ENCODE measurements around the gene CHD9NB. TPM values are rescaled to one million over a fixed set of nuclear protein-coding genes. Genes with fewer than 3 reads are reported as not detected.

The CHD9NB gene
- polyA plus RNA-seq, 2 of the 4 experiments (the other 2 are of a cell fraction), result 2.0 to 2.8 TPM

DNA sequence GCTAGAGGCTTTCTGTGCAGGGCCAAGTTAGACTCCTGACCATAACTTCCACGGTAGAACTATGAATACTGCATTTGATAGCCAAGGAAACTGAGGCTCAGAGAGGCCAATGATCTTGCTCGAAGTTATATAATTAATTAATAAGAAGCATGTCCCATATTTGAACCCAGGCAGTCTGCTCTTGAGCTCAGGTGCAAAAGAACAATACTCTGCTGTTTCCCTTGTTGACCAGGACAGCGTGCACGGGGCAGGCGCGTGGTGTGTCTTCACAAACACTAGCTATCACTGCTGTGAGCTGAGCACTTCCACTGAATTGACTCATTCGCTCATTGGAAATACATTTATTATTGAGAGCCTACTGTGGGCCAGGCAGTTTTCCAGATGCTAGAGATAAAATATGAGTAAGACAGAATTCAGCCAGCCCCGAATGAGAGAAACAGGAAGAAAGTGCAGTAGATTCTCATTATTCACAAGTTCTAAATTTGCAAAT, 3.7 kb upstream of the CHD9NB start (continued):
- TF ChIP-seq POLR2AphosphoS2 (conservative IDR thresholded peaks at IDR 0.05; ENCODE audit: low read length), result no peak

DNA sequence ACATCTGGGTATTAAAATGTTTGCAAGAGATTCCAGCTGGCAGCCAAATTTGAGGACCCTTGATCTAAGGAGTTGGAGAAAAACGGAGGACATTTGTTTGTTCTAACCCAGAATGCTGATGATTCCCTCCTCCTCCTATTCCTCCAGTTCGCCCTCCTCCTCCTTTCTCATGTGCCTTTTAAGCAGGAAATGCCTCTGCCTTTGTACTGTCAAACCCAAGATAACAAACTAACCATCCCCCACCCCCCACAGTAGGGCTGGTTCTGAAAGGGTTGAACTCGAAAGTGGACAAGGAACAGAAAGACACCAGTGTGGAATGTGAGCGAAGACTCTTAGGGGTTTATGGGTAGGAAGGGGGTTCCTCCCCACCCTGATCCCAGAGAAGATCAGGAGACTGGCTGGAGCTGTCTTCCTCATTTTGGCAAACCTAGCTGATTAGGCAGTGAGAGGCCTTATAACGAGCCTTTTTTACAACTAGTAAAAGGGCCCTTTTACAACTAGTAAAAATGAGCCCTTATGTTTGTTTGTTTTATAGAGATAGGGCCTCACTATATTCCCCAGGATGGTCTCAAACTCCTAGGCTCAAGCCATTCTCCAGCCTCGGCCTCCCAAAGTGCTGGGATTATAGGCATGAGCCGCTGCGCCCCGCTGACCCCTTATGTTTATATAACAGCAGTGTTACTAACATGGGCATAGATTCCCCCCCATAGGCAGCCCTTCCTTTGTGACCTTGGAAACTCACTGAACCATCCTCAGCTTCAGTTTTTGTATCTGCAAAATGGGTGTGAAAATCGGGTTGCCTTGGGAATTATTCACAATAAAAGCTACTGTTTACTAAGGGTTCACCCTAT, 3.1 kb upstream of the CHD9NB start:
- POLR2A ChIA-PET, result interaction anchor here (1.0 to 2.2 kb wide), 7 partner anchors 24 to 228 kb away, joined by 3 to 21 read pairs (median 10); no protein-coding TSS in a partner anchor
- no peaks in the 10 kb centered on the region for H3K9me3 ChIP-seq
- H3K27ac ChIP-seq, result peak overlapping the region; percentile 96 to 98
- FAIRE-seq (no peak), ATAC-seq (peak; percentile 2 to 4; a peak in 3 of 6 replicates), DNase-seq (ENCODE audit: low read depth in 1 of 2, low spot score in 1 of 2) (peak; percentile 25 to 51)
- H3K4me2 ChIP-seq, result peak overlapping the region; percentile 92
- CTCF ChIA-PET, result interaction anchor here (0.6 to 5.2 kb wide), 39 partner anchors 10 to 381 kb away, joined by 3 to 49 read pairs (median 5); no protein-coding TSS in a partner anchor
- WGBS (ENCODE audit: missing lambda C conversion rate), result 39% methylated on average over 10 of the region's 10 CpGs
- peak overlapping the region; percentile 53 for H3K4me3 ChIP-seq
- H3K4me1 ChIP-seq, result peaks cover 52% of the 10 kb centered on the region
- TF ChIP-seq JUNB (IDR thresholded peaks at IDR 0.05) (no peak), MYC (IDR thresholded peaks at IDR 0.05; ENCODE audit: borderline replicate concordance, low read length) (no peak), ZFP36 (IDR thresholded peaks at IDR 0.05; ENCODE audit: borderline replicate concordance, partially characterized antibody) (no peak), EP300 (IDR thresholded peaks at IDR 0.05) (no peak), ZNF302 (CRISPR knock-in tag; IDR thresholded peaks at IDR 0.05) (no peak), SREBF2 (IDR thresholded peaks at IDR 0.05) (no peak), BHLHE40 (IDR thresholded peaks at IDR 0.05; ENCODE audit: low read depth, low read length) (no peak), NFE2L2 (conservative IDR thresholded peaks at IDR 0.05; ENCODE audit: low read length) (no peak), POLR2A (IDR thresholded peaks at IDR 0.05; ENCODE audit: low read length) (no peak), PHF8 (IDR thresholded peaks at IDR 0.05; ENCODE audit: borderline replicate concordance, low read depth) (no peak)
- TF ChIP-seq, protein P1, sequence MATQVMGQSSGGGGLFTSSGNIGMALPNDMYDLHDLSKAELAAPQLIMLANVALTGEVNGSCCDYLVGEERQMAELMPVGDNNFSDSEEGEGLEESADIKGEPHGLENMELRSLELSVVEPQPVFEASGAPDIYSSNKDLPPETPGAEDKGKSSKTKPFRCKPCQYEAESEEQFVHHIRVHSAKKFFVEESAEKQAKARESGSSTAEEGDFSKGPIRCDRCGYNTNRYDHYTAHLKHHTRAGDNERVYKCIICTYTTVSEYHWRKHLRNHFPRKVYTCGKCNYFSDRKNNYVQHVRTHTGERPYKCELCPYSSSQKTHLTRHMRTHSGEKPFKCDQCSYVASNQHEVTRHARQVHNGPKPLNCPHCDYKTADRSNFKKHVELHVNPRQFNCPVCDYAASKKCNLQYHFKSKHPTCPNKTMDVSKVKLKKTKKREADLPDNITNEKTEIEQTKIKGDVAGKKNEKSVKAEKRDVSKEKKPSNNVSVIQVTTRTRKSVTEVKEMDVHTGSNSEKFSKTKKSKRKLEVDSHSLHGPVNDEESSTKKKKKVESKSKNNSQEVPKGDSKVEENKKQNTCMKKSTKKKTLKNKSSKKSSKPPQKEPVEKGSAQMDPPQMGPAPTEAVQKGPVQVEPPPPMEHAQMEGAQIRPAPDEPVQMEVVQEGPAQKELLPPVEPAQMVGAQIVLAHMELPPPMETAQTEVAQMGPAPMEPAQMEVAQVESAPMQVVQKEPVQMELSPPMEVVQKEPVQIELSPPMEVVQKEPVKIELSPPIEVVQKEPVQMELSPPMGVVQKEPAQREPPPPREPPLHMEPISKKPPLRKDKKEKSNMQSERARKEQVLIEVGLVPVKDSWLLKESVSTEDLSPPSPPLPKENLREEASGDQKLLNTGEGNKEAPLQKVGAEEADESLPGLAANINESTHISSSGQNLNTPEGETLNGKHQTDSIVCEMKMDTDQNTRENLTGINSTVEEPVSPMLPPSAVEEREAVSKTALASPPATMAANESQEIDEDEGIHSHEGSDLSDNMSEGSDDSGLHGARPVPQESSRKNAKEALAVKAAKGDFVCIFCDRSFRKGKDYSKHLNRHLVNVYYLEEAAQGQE (IDR thresholded peaks at IDR 0.05), result no peak
- TF ChIP-seq, protein P2, sequence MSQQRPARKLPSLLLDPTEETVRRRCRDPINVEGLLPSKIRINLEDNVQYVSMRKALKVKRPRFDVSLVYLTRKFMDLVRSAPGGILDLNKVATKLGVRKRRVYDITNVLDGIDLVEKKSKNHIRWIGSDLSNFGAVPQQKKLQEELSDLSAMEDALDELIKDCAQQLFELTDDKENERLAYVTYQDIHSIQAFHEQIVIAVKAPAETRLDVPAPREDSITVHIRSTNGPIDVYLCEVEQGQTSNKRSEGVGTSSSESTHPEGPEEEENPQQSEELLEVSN (IDR thresholded peaks at IDR 0.05; ENCODE audit: borderline replicate concordance, low read depth), result no peak
- TF ChIP-seq, protein P3, sequence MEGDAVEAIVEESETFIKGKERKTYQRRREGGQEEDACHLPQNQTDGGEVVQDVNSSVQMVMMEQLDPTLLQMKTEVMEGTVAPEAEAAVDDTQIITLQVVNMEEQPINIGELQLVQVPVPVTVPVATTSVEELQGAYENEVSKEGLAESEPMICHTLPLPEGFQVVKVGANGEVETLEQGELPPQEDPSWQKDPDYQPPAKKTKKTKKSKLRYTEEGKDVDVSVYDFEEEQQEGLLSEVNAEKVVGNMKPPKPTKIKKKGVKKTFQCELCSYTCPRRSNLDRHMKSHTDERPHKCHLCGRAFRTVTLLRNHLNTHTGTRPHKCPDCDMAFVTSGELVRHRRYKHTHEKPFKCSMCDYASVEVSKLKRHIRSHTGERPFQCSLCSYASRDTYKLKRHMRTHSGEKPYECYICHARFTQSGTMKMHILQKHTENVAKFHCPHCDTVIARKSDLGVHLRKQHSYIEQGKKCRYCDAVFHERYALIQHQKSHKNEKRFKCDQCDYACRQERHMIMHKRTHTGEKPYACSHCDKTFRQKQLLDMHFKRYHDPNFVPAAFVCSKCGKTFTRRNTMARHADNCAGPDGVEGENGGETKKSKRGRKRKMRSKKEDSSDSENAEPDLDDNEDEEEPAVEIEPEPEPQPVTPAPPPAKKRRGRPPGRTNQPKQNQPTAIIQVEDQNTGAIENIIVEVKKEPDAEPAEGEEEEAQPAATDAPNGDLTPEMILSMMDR (IDR thresholded peaks at IDR 0.05), result no peak

DNA sequence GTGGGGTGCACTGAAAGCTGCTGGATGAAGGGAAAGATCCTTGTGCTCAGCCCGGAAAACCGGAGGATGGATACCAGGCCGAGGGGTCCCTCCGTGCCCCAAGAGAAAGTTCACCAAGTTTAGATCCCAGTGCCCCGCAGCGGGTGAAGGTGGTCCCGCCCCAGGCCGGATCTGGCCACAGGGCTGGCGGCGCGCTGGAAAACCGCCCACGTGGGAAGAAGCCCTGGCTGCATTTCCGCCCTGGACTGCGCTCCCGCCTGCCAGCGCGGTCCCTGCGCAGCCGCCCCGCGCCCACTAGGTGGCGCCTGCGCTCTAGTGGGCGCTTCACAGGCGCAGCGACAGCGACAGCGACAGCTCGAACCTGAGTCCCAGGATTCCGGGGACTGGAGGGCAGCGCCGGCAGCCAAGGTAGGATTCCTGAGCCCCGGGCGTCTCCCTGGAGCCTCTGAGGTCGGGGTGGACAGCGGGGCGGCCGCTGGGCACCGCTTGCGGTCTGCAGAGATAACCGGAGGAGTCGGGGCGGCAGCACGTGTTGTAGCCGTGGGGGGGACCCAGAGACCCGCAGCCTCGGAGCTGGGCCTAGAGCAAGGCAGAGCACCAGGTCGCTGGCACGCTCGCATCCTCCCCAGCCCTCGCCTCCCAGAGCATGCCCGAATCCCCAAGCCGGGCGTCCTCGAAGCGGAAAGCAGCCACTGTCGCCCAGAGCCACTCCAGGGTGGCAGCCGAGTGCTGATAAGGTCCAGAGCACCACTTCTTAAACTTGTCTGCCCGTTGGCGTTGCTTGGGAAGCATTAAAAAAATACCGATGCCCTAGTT, 2.2 kb upstream of the CHD9NB start, which contains the start of gene CHD9:
TSS of gene CHD9 (plus strand) at position 322 of the 816 bp plus-strand sequence. CDS start 101,099 bp downstream, outside the sequence.
- DNase-seq (ENCODE audit: low read depth in 1 of 2, low spot score in 1 of 2) (peak; percentile 83 to 91), FAIRE-seq (no peak), ATAC-seq (peak; percentile 70 to 89)
- peak within 1 kb of the TSS; percentile 92 for H3K4me2 ChIP-seq
- H3K4me1 ChIP-seq, result peaks cover 50% of the 10 kb centered on the region
- no peaks in the 10 kb centered on the region for H3K9me3 ChIP-seq
- peak within 1 kb of the TSS; percentile 53 for H3K4me3 ChIP-seq
- peak within 1 kb of the TSS; percentile 96 to 98 for H3K27ac ChIP-seq
- WGBS (ENCODE audit: missing lambda C conversion rate), result 7% methylated on average over 5 of the region's 62 CpGs
- ChIA-PET POLR2A (interaction anchor here (1.2 to 2.2 kb wide), 6 partner anchors 25 to 228 kb away, joined by 3 to 21 read pairs (median 11); no protein-coding TSS in a partner anchor), CTCF (interaction anchor here (0.6 to 5.2 kb wide), 49 partner anchors 9 to 470 kb away, joined by 3 to 49 read pairs (median 4); no protein-coding TSS in a partner anchor)
- peak; percentile 30; the same call in 1 of the 2 replicates for TF ChIP-seq POLR2A (IDR thresholded peaks at IDR 0.05; ENCODE audit: low read length)
- peak; percentile 85 to 99 for TF ChIP-seq RAD21 (conservative IDR thresholded peaks at IDR 0.05 in 1 of 2, IDR thresholded peaks at IDR 0.05 in 1 of 2)
- TF ChIP-seq, protein P4, sequence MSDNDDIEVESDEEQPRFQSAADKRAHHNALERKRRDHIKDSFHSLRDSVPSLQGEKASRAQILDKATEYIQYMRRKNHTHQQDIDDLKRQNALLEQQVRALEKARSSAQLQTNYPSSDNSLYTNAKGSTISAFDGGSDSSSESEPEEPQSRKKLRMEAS (IDR thresholded peaks at IDR 0.05), result peak; percentile 96
- peak; percentile 40; the same call in 1 of the 2 replicates for TF ChIP-seq HOXB5 (CRISPR knock-in tag; IDR thresholded peaks at IDR 0.05)
- TF ChIP-seq FOSL2 (IDR thresholded peaks at IDR 0.05), result no peak
- TF ChIP-seq FOSL2 (CRISPR knock-in tag; IDR thresholded peaks at IDR 0.05), result peak; percentile 41
- TF ChIP-seq ZNF302 (CRISPR knock-in tag; IDR thresholded peaks at IDR 0.05), result no peak; the same call in 1 of the 2 replicates
- TF ChIP-seq FOXS1 (CRISPR knock-in tag; IDR thresholded peaks at IDR 0.05), result no peak
- TF ChIP-seq, protein P5, sequence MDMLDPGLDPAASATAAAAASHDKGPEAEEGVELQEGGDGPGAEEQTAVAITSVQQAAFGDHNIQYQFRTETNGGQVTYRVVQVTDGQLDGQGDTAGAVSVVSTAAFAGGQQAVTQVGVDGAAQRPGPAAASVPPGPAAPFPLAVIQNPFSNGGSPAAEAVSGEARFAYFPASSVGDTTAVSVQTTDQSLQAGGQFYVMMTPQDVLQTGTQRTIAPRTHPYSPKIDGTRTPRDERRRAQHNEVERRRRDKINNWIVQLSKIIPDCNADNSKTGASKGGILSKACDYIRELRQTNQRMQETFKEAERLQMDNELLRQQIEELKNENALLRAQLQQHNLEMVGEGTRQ (IDR thresholded peaks at IDR 0.05), result peak; percentile 71
- TF ChIP-seq GATA3 (IDR thresholded peaks at IDR 0.05; ENCODE audit: borderline replicate concordance), result no peak
- peak; percentile 91; the same call in 1 of the 2 replicates for TF ChIP-seq MYC (IDR thresholded peaks at IDR 0.05; ENCODE audit: borderline replicate concordance, low read length)
- TF ChIP-seq RCOR1 (IDR thresholded peaks at IDR 0.05; ENCODE audit: low read depth, low read length), result no peak
- TF ChIP-seq JUN (IDR thresholded peaks at IDR 0.05), result peak; percentile 18 to 64; a peak in 3 of 5 replicates
